GM18867 (cell line): ENCODE results near the gene SYNCRIP.
A peak's percentile ranks its signal among the peaks of the same experiment; 100 is the strongest.
"Not testable (repeated sequence)": the region's sequence is repeated elsewhere in the genome, so short reads cannot be mapped to it uniquely, and the experiment has no call there.

Experiments used
- ATAC-seq: cut with Tn5 transposase; IDR thresholded peaks from one replicate; pipeline ENCODE4 v1.9.1; 2021; ENCODE audit warnings: mild to moderate bottlenecking, moderate library complexity; ENCODE audit not compliant: unreplicated experiment

The SYNCRIP gene

GRCh38 chr6:85670573-85670972, 27.9 kb upstream of the SYNCRIP start:
- ATAC-seq = peak; percentile 1

GRCh38 chr6:85669735-85670194, 27.1 kb upstream of the SYNCRIP start:
- peak; percentile 96 for ATAC-seq

GRCh38 chr6:85662251-85662650, 19.6 kb upstream of the SYNCRIP start:
- ATAC-seq = no peak

- ATAC-seq = no peak
Observed at GRCh38 chr6:85660181-85660611, 17.5 kb upstream of the SYNCRIP start.

- no peak for ATAC-seq
Observed at GRCh38 chr6:85650606-85651005, 7.9 kb upstream of the SYNCRIP start.

GRCh38 chr6:85644279-85644762, 1.6 kb upstream of the SYNCRIP start:
- no peak for ATAC-seq

- peak; percentile 51 for ATAC-seq
Observed at GRCh38 chr6:85643537-85644278, 1.0 kb upstream of the SYNCRIP start.

GRCh38 chr6:85641897-85642773, 551 bp downstream of the SYNCRIP start:
- no peak for ATAC-seq

GRCh38 chr6:85641522-85641896, 1.2 kb downstream of the SYNCRIP start:
- no peak for ATAC-seq

GRCh38 chr6:85640821-85641220, 1.9 kb downstream of the SYNCRIP start:
- ATAC-seq = no peak

GRCh38 chr6:85637579-85637978, 5.1 kb downstream of the SYNCRIP start:
- ATAC-seq = no peak

- ATAC-seq = no peak
Observed at GRCh38 chr6:85632164-85632942, 10.3 kb downstream of the SYNCRIP start.

GRCh38 chr6:85631117-85631516, 11.6 kb downstream of the SYNCRIP start:
- not testable (repeated sequence) for ATAC-seq

- no peak for ATAC-seq
Observed at GRCh38 chr6:85628353-85628752, 14.3 kb downstream of the SYNCRIP start.

GRCh38 chr6:85620308-85620707, 22.4 kb downstream of the SYNCRIP start:
- ATAC-seq = no peak

- no peak for ATAC-seq
Observed at GRCh38 chr6:85614780-85615179, 27.9 kb downstream of the SYNCRIP start.

GRCh38 chr6:85612690-85613474, 29.8 kb downstream of the SYNCRIP start:
- ATAC-seq = no peak

GRCh38 chr6:85610182-85610895, 32.3 kb downstream of the SYNCRIP start:
- no peak for ATAC-seq

GRCh38 chr6:85602100-85602499, 40.6 kb downstream of the SYNCRIP start:
- ATAC-seq = no peak
